HCT116 (cell line): ENCODE measurements around the gene ATP8B3. TPM values are rescaled to one million over a fixed set of nuclear protein-coding genes. Genes with fewer than 3 reads are reported as not detected.

Experiments used
- ATAC-seq: fragments of 200-7000 bp; cut with Tn5 transposase; 2 replicates; pipeline ENCODE4 v1.9.1; 2020; ENCODE audit warnings: mild to moderate bottlenecking, moderate library complexity
- BruUV-seq: library from RNA; stranded (reverse); fragments of 400-500 nt; replicated peaks from 2 replicates; lab custom pipeline; 2021; lab: Mats Ljungman, UMichigan
- CTCF ChIA-PET: fragments of 300-600 bp; sonication (Branson Sonifier 250); formaldehyde crosslinking; loops from one replicate; lab custom pipeline; 2021; ENCODE audit warnings: antibody characterized with exemption; lab: Charles Lee
- POLR2A ChIA-PET: fragments of 300-600, 350-600 bp; sonication (Branson Sonifier 250); formaldehyde crosslinking; loops from one replicate; lab custom pipeline; 2021; ENCODE audit warnings: antibody characterized with exemption; lab: Charles Lee
- RAD21 ChIA-PET, 2 experiments: fragments of 300-600 bp; sonication (Branson Sonifier 250); formaldehyde crosslinking; loops; one replicate each; lab custom pipeline; 2023; ENCODE audit warnings: low total read pairs in 2 of 2; ENCODE audit not compliant: uncharacterized antibody in 2 of 2, unreplicated experiment in 2 of 2, low non-redundant PET in 1 of 2; lab: Charles Lee
- DNase-seq: peaks from one replicate; pipeline ENCODE4 v3.0.0-alpha.2; 2010; ENCODE audit warnings: low read depth, low spot score
- H2AFZ ChIP-seq: fragments of 200-600 bp; shearing (Covaris generic), sonication (generic); 2 replicates; pipeline ENCODE4 v1.6.1; 2017; ENCODE audit warnings: low read depth, mixed run types, mixed read lengths, antibody characterized with exemption, low read length; ENCODE audit not compliant: poor library complexity, severe bottlenecking
- H3K27ac ChIP-seq: 2 replicates; pipeline ENCODE4 v1.5.1; 2012; ENCODE audit warnings: low read depth, low read length
- H3K27me3 ChIP-seq: fragments of 200-600 bp; sonication (generic); 2 replicates; pipeline ENCODE4 v1.6.1; 2016; ENCODE audit warnings: mixed run types, low read length, mixed read lengths; ENCODE audit not compliant: insufficient read depth
- H3K36me3 ChIP-seq, 2 experiments: fragments of 200-500 bp in 1 of 2; fragments of 200-600 bp in 1 of 2; sonication (Bioruptor generic) in 1 of 2; sonication (generic) in 1 of 2; 2 replicates each; pipeline versions ENCODE4 v1.5.1 to v1.6.1; 2014 to 2016; ENCODE audit warnings: low read length in 2 of 2, inconsistent platforms in 1 of 2, mixed read lengths in 1 of 2, mixed run types in 1 of 2; ENCODE audit not compliant: insufficient read depth in 2 of 2, control insufficient read depth in 1 of 2
- H3K4me1 ChIP-seq, 2 experiments: fragments of 200-600 bp in 1 of 2; sonication (generic) in 1 of 2; 2 replicates each; pipeline versions ENCODE4 v1.5.1 to v1.6.1; 2012 to 2017; ENCODE audit warnings: low read length in 2 of 2, inconsistent platforms in 1 of 2, mild to moderate bottlenecking in 1 of 2, mixed read lengths in 1 of 2, mixed run types in 1 of 2, moderate library complexity in 1 of 2; ENCODE audit not compliant: insufficient read depth in 2 of 2, control insufficient read depth in 1 of 2
- H3K4me2 ChIP-seq: fragments of 200-600 bp; sonication (generic); 2 replicates; pipeline ENCODE4 v1.6.1; 2017; ENCODE audit warnings: mixed run types, low read length, mixed read lengths
- H3K4me3 ChIP-seq, 2 experiments: fragments of 200-600 bp in 1 of 2; sonication (generic) in 1 of 2; replicated peaks in 1 of 2; 2 replicates each; pipeline ENCODE4 v1.5.1; 2011 to 2016; ENCODE audit warnings: low read length in 2 of 2, control low read depth in 1 of 2, low read depth in 1 of 2, mild to moderate bottlenecking in 1 of 2, mixed read lengths in 1 of 2, mixed run types in 1 of 2
- H3K79me2 ChIP-seq: fragments of 200-600 bp; sonication (generic); 2 replicates; pipeline ENCODE4 v1.6.1; 2017; ENCODE audit warnings: mild to moderate bottlenecking, mixed run types, low read length, moderate library complexity, mixed read lengths; ENCODE audit not compliant: insufficient read depth
- H3K9ac ChIP-seq: fragments of 200-600 bp; sonication (generic); 2 replicates; pipeline ENCODE4 v1.6.1; 2016; ENCODE audit warnings: low read length, mixed read lengths
- H3K9me2 ChIP-seq: fragments of 200-600 bp; sonication (generic), shearing (Covaris generic); 2 replicates; pipeline ENCODE4 v1.6.1; 2017; ENCODE audit warnings: mixed run types, mild to moderate bottlenecking, moderate library complexity; ENCODE audit not compliant: insufficient read depth
- H3K9me3 ChIP-seq, 2 experiments: fragments of 200-500 bp in 1 of 2; fragments of 200-600 bp in 1 of 2; sonication (Bioruptor generic) in 1 of 2; sonication (generic) in 1 of 2; 2 replicates each; pipeline ENCODE4 v1.6.1; 2014 to 2017; ENCODE audit warnings: low read length in 2 of 2, mixed read lengths in 2 of 2, inconsistent platforms in 1 of 2, low read depth in 1 of 2, mild to moderate bottlenecking in 1 of 2, mixed run types in 1 of 2, moderate library complexity in 1 of 2; ENCODE audit not compliant: control insufficient read depth in 1 of 2, insufficient read depth in 1 of 2
- H4K20me1 ChIP-seq: fragments of 200-600 bp; sonication (generic), shearing (Covaris generic); 2 replicates; pipeline ENCODE4 v1.6.1; 2017; ENCODE audit warnings: mixed run types, mild to moderate bottlenecking, moderate library complexity; ENCODE audit not compliant: insufficient read depth
- CBX3 ChIP-seq: IDR thresholded peaks from 2 replicates; pipeline ENCODE4 v1.6.1; 2012; ENCODE audit warnings: low read depth
- CEBPB ChIP-seq: IDR thresholded peaks from 2 replicates; pipeline ENCODE4 v1.6.1; 2012; ENCODE audit warnings: low read depth
- CTCF ChIP-seq, 3 experiments: fragments of 200-600 bp in 1 of 3; sonication (generic) in 1 of 3; IDR thresholded peaks in 2 of 3; conservative IDR thresholded peaks in 1 of 3; 2 replicates each; pipeline ENCODE4 v1.5.1; 2012 to 2017; ENCODE audit warnings: low read depth in 2 of 3, low read length in 2 of 3, antibody characterized with exemption in 1 of 3, borderline replicate concordance in 1 of 3, control low read depth in 1 of 3, mild to moderate bottlenecking in 1 of 3, mixed read lengths in 1 of 3, mixed run types in 1 of 3, moderate library complexity in 1 of 3; ENCODE audit not compliant: insufficient read depth in 1 of 3
- MAX ChIP-seq: IDR thresholded peaks from 2 replicates; pipeline ENCODE4 v1.6.1; 2012
- SRF ChIP-seq: IDR thresholded peaks from 2 replicates; pipeline ENCODE4 v1.6.1; 2012; ENCODE audit warnings: low read depth
- intact Hi-C: fragments of 100-400 bp; cut with micrococcal nuclease; formaldehyde crosslinking; loops from 2 replicates; pipeline ENCODE4 v1.10.0; 2022
- total RNA-seq: library from RNA; stranded (reverse); gene quantifications from one replicate; pipeline ENCODE4 v1.2.1, GENCODE V29; 2021; ENCODE audit not compliant: unreplicated experiment

Gene ATP8B3
- total RNA-seq, 1 experiment from 2014 or later: 17.0 TPM

GRCh38 chr19:1770866-1771576 is 41.1 kb downstream of the ATP8B3 start:
- no peak overlapping the region for H3K27ac ChIP-seq
- ATAC-seq (no peak), DNase-seq (no peak)
- H3K4me3 ChIP-seq: no peak overlapping the region
- no TSS peak for BruUV-seq
- intact Hi-C loops: no loop called here
- no peaks in the 10 kb centered on the region for H3K9me2 ChIP-seq
- ChIA-PET POLR2A (no interaction called here), RAD21 (no interaction called here), CTCF (interaction anchor here (1.6 kb wide), 1 partner anchor 10 kb away, joined by 5 read pairs; no protein-coding TSS in a partner anchor)
- H2AFZ ChIP-seq: no peak overlapping the region
- peaks cover 40% of the 10 kb centered on the region; the same call in 1 of the 2 replicates for H3K79me2 ChIP-seq
- TF ChIP-seq SRF (no peak; the same call in 1 of the 2 replicates), MAX (peak; percentile 39; the same call in 1 of the 2 replicates), CTCF (IDR thresholded peaks at IDR 0.05 in 2 of 3, conservative IDR thresholded peaks at IDR 0.05 in 1 of 3; ENCODE audit: borderline replicate concordance in 1 of 3, insufficient read depth in 1 of 3, low read depth in 2 of 3, low read length in 2 of 3) (no peak), CBX3 (peak; percentile 93)
- peak overlapping the region; percentile 27; the same call in 1 of the 2 replicates for H3K4me2 ChIP-seq
- 0 out of 4 replicates have a peak, but pooled peaks cover 0 to 7% of the 10 kb centered on the region in 2 experiments for H3K36me3 ChIP-seq
- no peaks in the 10 kb centered on the region for H3K27me3 ChIP-seq
- H3K9ac ChIP-seq: no peak overlapping the region
- peaks cover 27 to 77% of the 10 kb centered on the region in 2 experiments for H3K4me1 ChIP-seq
- peaks cover 4 to 13% of the 10 kb centered on the region in 2 experiments; a peak in 3 of 4 replicates for H3K9me3 ChIP-seq
- no peaks in the 10 kb centered on the region for H4K20me1 ChIP-seq

- H3K79me2 ChIP-seq: peaks cover 47% of the 10 kb centered on the region; the same call in 1 of the 2 replicates
- no TSS peak for BruUV-seq
- no peaks in the 10 kb centered on the region for H3K27me3 ChIP-seq
- H2AFZ ChIP-seq: no peak overlapping the region
- no peak overlapping the region for H3K27ac ChIP-seq
- peaks cover 4 to 13% of the 10 kb centered on the region in 2 experiments; a peak in 3 of 4 replicates for H3K9me3 ChIP-seq
- H3K9ac ChIP-seq: no peak overlapping the region
- TF ChIP-seq CBX3 (0 out of 2 replicates have a peak, but pooled peaks have one; percentile 3), CEBPB (no peak)
- ChIA-PET RAD21 (no interaction called here), POLR2A (no interaction called here), CTCF (no interaction called here)
- H3K4me2 ChIP-seq: no peak overlapping the region
- H3K9me2 ChIP-seq: no peaks in the 10 kb centered on the region
- DNase-seq: no peak
- H3K36me3 ChIP-seq: 0 out of 4 replicates have a peak, but pooled peaks cover 0 to 7% of the 10 kb centered on the region in 2 experiments
- H3K4me1 ChIP-seq: peaks cover 27 to 81% of the 10 kb centered on the region in 2 experiments
- no peaks in the 10 kb centered on the region for H4K20me1 ChIP-seq
- no peak overlapping the region for H3K4me3 ChIP-seq
- ATAC-seq: no peak
- intact Hi-C loops: no loop called here
Observed at GRCh38 chr19:1769645-1769985, 42.5 kb downstream of the ATP8B3 start.
